Uterus (tissue), 2 donors: ENCODE measurements around the gene OR5M8.

Experiments used
- POLR2A ChIP-seq, 2 donors: fragments of 450-650 bp; IDR thresholded peaks; one replicate each; pipeline ENCODE4 v1.6.1; 2016; ENCODE audit warnings: antibody characterized with exemption in 2 of 2, mild to moderate bottlenecking in 1 of 2, moderate library complexity in 1 of 2
- TF ChIP-seq, protein P1 (sequence below), 4 experiments: fragments of 200-600 bp in 2 of 4; fragments of 450-650 bp in 2 of 4; sonication (generic) in 2 of 4; IDR thresholded peaks; one replicate each; pipeline ENCODE4 v1.5.1; 2016 to 2019; ENCODE audit warnings: antibody characterized with exemption in 4 of 4, mild to moderate bottlenecking in 2 of 4, moderate library complexity in 1 of 4

DNA sequence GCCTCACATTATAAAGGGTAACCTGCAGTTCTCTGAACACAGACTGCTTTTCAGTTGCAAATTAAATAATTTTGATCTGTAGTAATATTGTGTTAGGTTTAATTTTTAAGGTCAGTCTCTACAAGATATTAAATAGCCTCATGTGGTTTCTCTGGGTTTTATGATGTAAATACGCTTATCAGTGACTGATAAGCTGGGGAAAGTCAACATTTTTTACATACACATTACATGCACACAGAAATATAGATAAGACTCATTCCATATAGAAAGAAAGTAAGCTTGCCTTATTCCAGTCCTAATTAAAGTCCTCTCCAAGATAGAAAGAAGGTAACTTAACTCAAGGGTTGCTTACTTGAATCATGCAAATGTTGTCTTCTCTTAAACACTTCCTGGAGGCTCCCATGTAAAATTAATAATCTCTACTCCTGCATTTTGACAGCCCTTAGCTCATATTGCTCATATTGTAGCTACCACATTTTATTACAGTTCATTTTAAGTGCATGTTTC, 16.4 kb downstream of the OR5M8 start:
- TF ChIP-seq POLR2A (IDR thresholded peaks at IDR 0.05), result no peak
- TF ChIP-seq, protein P1, sequence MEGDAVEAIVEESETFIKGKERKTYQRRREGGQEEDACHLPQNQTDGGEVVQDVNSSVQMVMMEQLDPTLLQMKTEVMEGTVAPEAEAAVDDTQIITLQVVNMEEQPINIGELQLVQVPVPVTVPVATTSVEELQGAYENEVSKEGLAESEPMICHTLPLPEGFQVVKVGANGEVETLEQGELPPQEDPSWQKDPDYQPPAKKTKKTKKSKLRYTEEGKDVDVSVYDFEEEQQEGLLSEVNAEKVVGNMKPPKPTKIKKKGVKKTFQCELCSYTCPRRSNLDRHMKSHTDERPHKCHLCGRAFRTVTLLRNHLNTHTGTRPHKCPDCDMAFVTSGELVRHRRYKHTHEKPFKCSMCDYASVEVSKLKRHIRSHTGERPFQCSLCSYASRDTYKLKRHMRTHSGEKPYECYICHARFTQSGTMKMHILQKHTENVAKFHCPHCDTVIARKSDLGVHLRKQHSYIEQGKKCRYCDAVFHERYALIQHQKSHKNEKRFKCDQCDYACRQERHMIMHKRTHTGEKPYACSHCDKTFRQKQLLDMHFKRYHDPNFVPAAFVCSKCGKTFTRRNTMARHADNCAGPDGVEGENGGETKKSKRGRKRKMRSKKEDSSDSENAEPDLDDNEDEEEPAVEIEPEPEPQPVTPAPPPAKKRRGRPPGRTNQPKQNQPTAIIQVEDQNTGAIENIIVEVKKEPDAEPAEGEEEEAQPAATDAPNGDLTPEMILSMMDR (IDR thresholded peaks at IDR 0.05), result no peak
